Neutrophil (primary cell): ENCODE data around the gene MAP3K2.

Experiments used
- H3K27ac ChIP-seq: fragments of 200-600 bp; sonication (generic); 2 replicates; pipeline ENCODE4 v1.5.1; 2016; ENCODE audit warnings: mild to moderate bottlenecking, moderate library complexity
- H3K27me3 ChIP-seq: fragments of 200-600 bp; sonication (generic); 2 replicates; pipeline ENCODE4 v1.6.0; 2016; ENCODE audit warnings: mild to moderate bottlenecking
- H3K36me3 ChIP-seq: fragments of 200-600 bp; sonication (generic); 2 replicates; pipeline ENCODE4 v1.5.1; 2017
- H3K4me1 ChIP-seq, 2 experiments: fragments of 200-600 bp in 1 of 2; sonication (generic) in 1 of 2; 1 replicate in 1 of 2; 2 replicates in 1 of 2; pipeline versions ENCODE4 v1.5.1 to v1.6.1; 2013 to 2016; ENCODE audit warnings: low read depth in 1 of 2, low read length in 1 of 2, mild to moderate bottlenecking in 1 of 2, moderate library complexity in 1 of 2; ENCODE audit not compliant: control insufficient read depth in 1 of 2, insufficient read depth in 1 of 2
- H3K4me3 ChIP-seq, 2 experiments: fragments of 200-600 bp in 1 of 2; sonication (generic) in 1 of 2; 1 replicate in 1 of 2; 2 replicates in 1 of 2; pipeline ENCODE4 v1.5.1; 2013 to 2016; ENCODE audit warnings: low read depth in 1 of 2, low read length in 1 of 2, mild to moderate bottlenecking in 1 of 2, moderate library complexity in 1 of 2
- H3K9me3 ChIP-seq: fragments of 200-600 bp; sonication (generic); 2 replicates; pipeline ENCODE4 v1.5.1; 2016
- TF ChIP-seq, protein P1 (sequence below): fragments of 200-600 bp; sonication (generic); IDR thresholded peaks from 2 replicates; pipeline ENCODE4 v1.5.1; 2016; ENCODE audit warnings: antibody characterized with exemption

The MAP3K2 gene

GRCh38 chr2:127414638-127415592, 27.1 kb upstream of the MAP3K2 start:
- no peaks in the 10 kb centered on the region for H3K36me3 ChIP-seq
- H3K27me3 ChIP-seq, result no peaks in the 10 kb centered on the region
- H3K4me3 ChIP-seq, result peak overlapping the region; percentile 72 to 84
- H3K27ac ChIP-seq, result peak overlapping the region; percentile 93
- H3K4me1 ChIP-seq, result peaks cover 64 to 66% of the 10 kb centered on the region in 2 experiments
- no peaks in the 10 kb centered on the region for H3K9me3 ChIP-seq
- TF ChIP-seq, protein P1, sequence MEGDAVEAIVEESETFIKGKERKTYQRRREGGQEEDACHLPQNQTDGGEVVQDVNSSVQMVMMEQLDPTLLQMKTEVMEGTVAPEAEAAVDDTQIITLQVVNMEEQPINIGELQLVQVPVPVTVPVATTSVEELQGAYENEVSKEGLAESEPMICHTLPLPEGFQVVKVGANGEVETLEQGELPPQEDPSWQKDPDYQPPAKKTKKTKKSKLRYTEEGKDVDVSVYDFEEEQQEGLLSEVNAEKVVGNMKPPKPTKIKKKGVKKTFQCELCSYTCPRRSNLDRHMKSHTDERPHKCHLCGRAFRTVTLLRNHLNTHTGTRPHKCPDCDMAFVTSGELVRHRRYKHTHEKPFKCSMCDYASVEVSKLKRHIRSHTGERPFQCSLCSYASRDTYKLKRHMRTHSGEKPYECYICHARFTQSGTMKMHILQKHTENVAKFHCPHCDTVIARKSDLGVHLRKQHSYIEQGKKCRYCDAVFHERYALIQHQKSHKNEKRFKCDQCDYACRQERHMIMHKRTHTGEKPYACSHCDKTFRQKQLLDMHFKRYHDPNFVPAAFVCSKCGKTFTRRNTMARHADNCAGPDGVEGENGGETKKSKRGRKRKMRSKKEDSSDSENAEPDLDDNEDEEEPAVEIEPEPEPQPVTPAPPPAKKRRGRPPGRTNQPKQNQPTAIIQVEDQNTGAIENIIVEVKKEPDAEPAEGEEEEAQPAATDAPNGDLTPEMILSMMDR, result no peak

- Histone ChIP-seq H3K36me3 (no peaks in the 10 kb centered on the region), H3K4me1 (peaks cover 65 to 66% of the 10 kb centered on the region in 2 experiments), H3K27ac (peak overlapping the region; percentile 93), H3K4me3 (no peak overlapping the region), H3K27me3 (no peaks in the 10 kb centered on the region), H3K9me3 (no peaks in the 10 kb centered on the region)
- TF ChIP-seq, protein P1, result no peak
These were observed 26.2 kb upstream of the MAP3K2 start for GRCh38 chr2:127413782-127414637.

DNA sequence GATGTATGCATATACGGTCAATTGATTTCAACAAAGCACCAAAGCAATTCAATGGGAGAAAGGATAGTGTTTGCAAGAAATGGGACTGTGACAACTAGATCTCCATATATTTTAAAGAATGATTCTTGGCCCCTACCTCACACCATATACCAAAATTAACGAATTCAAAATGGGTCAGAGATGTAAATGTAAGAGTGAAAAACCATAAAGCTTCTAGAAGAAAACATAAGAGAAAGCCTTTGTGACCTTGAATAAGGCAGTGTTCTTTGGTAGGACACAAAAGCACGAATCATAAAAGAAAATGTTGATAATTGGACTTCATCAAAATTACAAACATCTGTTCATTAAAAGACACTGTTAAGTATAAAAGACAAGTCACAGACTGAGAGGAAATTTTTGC, 25.4 kb upstream of the MAP3K2 start:
- Histone ChIP-seq H3K36me3 (no peaks in the 10 kb centered on the region), H3K4me3 (no peak overlapping the region), H3K4me1 (peaks cover 73 to 74% of the 10 kb centered on the region in 2 experiments), H3K9me3 (no peaks in the 10 kb centered on the region), H3K27me3 (no peaks in the 10 kb centered on the region), H3K27ac (peak overlapping the region; percentile 93)
- TF ChIP-seq, protein P1, result no peak

- Histone ChIP-seq H3K4me3 (peak overlapping the region; percentile 37 to 52), H3K4me1 (peaks cover 78% of the 10 kb centered on the region in 2 experiments), H3K27me3 (no peaks in the 10 kb centered on the region), H3K9me3 (no peaks in the 10 kb centered on the region), H3K27ac (peak overlapping the region; percentile 93), H3K36me3 (no peaks in the 10 kb centered on the region)
- TF ChIP-seq, protein P1, result peak; percentile 26
These were observed 24.0 kb upstream of the MAP3K2 start for GRCh38 chr2:127411653-127412369.
